SK-N-MC (cell line): Measurements from ENCODE around the gene PAQR7.

Experiments used
- DNase-seq: peaks from one replicate; pipeline ENCODE4 v3.0.0-alpha.2; 2011; ENCODE audit warnings: low read depth, low spot score
- H3K27ac ChIP-seq: fragments of 200-600 bp; sonication (generic); 2 replicates; pipeline ENCODE4 v1.5.1; 2016; ENCODE audit warnings: mixed run types
- H3K36me3 ChIP-seq: fragments of 200-600 bp; sonication (generic); 2 replicates; pipeline ENCODE4 v1.6.1; 2017; ENCODE audit warnings: antibody characterized with exemption, low read length, mixed read lengths; ENCODE audit not compliant: insufficient read depth
- H3K4me3 ChIP-seq: fragments of 200-600 bp; sonication (generic); 2 replicates; pipeline ENCODE4 v1.5.1; 2016
- H3K9ac ChIP-seq: fragments of 200-600 bp; sonication (generic); 2 replicates; pipeline ENCODE4 v1.8.0; 2017; ENCODE audit warnings: mixed run types, mixed read lengths; ENCODE audit not compliant: insufficient read length
- H3K9me3 ChIP-seq: fragments of 200-600 bp; sonication (generic); 2 replicates; pipeline ENCODE4 v1.6.1; 2017; ENCODE audit warnings: low read depth, mild to moderate bottlenecking, antibody characterized with exemption, low read length, moderate library complexity, mixed read lengths
- EZH2 ChIP-seq: fragments of 200-600 bp; sonication (generic); IDR thresholded peaks from one replicate; pipeline ENCODE4 v1.6.1; 2017; ENCODE audit warnings: antibody characterized with exemption
- FOXP2 ChIP-seq: optimal IDR thresholded peaks from 2 replicates; pipeline ENCODE3; 2011; ENCODE audit warnings: mild to moderate bottlenecking, moderate library complexity; ENCODE audit not compliant: insufficient read depth; ENCODE audit errors: extremely low read length, control extremely low read depth
- POLR2AphosphoS5 ChIP-seq: IDR thresholded peaks from 2 replicates; pipeline ENCODE4 v1.6.1; 2012; ENCODE audit warnings: mild to moderate bottlenecking, low read depth, low read length, borderline replicate concordance

Gene PAQR7

GRCh38 chr1:25821112-25821476 is 54.4 kb downstream of the PAQR7 start:
- DNase-seq, result no peak
- Histone ChIP-seq H3K9ac (peak overlapping the region; percentile 90), H3K9me3 (no peaks in the 10 kb centered on the region), H3K36me3 (no peaks in the 10 kb centered on the region; the same call in 1 of the 2 replicates), H3K27ac (no peak overlapping the region), H3K4me3 (peak overlapping the region; percentile 98)
- TF ChIP-seq POLR2AphosphoS5, result no peak
- no peak for TF ChIP-seq EZH2
- no peak for TF ChIP-seq FOXP2

DNA sequence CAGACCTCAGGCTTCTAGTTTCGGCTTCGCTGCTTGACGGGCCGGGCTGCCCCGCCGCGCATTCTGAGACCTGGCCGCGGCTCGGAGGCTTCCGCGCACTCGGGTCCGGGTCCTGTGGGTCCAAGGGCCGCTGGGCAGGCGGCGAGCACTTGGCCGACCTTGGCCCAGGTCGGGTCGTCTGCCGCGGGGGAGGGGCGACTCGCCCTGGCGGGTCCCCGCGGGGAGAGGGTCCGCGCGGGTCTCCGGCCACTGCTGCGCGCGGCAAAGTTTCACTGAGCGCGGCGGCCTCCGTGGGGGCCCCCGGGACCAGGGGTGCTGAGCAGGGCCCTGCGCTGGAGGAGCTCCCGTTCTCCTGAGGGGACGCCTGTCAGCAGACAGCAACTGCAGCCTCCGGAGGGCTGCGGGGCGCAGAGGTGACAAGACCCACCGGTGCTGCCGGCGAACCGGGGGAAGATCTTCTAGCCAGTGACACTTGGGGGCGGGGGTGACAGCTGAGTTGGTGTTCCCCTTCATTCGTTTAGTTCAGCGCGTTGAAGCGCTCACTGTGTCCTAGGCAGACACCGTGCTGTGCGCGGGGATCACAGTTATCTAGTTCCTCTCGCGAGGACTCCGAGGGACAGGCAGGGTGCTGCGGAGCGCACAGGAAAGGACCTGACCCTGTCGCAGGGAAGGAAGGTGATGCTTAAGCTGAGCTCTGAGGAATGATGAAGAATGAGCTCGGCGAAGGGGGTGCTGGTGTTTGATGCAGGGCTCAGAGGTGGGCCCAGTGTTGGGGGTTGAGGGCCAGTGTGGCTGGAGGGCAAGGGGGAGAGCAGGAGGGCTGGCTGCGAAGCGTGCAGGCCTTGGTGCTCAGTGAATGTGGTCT is 55.0 kb downstream of the PAQR7 start:
- TF ChIP-seq FOXP2, result no peak
- TF ChIP-seq EZH2, result no peak
- TF ChIP-seq POLR2AphosphoS5, result 0 out of 2 replicates have a peak, but pooled peaks have one; percentile 7
- Histone ChIP-seq H3K36me3 (no peaks in the 10 kb centered on the region), H3K9me3 (no peaks in the 10 kb centered on the region), H3K4me3 (peak overlapping the region; percentile 98), H3K27ac (no peak overlapping the region; the same call in 1 of the 2 replicates), H3K9ac (peak overlapping the region; percentile 90)
- DNase-seq, result no peak

GRCh38 chr1:25819491-25820246 is 55.8 kb downstream of the PAQR7 start, which contains the start of gene MTFR1L:
MTFR1L (plus strand) TSS chr1:25819954; CDS start chr1:25823105, 3,151 bp downstream.
- Histone ChIP-seq H3K9ac (peak within 1 kb of the TSS; percentile 90), H3K9me3 (no peaks in the 10 kb centered on the region), H3K36me3 (no peaks in the 10 kb centered on the region), H3K27ac (peak within 1 kb of the TSS; percentile 86), H3K4me3 (peak within 1 kb of the TSS; percentile 98)
- TF ChIP-seq POLR2AphosphoS5, result peak; percentile 89
- no peak for TF ChIP-seq EZH2
- DNase-seq, result no peak

DNA sequence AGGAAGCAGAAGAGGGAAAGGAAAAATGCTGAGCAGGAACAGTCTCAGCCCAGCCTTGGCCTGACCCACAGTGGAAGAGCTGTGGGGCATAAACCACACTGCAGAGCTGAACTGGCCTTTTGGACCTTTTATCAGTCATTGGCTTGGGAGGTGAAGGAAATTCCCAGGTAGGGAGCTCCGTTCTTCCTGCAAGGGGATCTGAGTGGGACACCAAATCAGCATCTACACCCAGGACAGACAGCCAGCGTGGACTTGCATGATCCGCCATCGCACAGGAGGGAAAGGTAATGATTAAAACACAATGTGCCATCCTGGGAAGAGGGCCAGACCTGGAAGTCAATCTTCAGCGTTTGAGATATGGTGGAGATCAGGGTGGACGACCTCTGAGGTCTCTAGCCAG is 56.9 kb downstream of the PAQR7 start:
- H3K9ac ChIP-seq, result peak overlapping the region; percentile 90
- H3K4me3 ChIP-seq, result peak overlapping the region; percentile 98

DNA sequence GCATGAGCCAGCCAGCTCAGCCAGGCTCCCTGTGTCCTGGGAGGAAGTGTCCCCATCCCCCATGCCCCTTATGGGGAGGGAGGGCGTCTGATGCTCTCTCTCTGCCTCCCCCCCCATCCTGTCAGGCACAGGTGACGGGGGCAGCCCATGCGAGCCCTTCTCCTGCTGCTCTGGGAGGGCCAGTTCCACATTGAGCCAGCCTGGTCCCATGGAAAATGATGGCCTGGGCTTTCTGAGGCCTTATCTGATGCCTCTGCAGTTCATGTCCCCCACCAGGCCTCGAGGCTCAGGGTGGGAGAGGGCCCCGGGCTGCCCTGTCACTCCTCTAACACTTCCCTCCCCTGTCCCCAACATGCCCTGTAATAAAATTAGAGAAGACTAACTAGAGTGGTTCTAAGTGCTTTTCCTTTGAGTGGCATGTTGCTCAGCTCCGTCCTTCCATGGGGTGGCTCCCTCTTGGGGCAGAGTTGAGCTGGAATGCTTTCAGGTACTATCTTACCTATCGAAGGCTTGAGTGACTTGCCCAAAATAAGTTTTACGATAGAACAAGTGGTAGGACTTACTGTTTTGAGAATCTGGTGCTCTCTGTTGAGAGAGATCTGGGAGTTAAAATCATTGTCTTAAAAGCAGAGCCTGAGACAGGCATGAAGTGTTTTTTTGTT is 57.5 kb downstream of the PAQR7 start:
- no peak for DNase-seq
- no peak for TF ChIP-seq FOXP2
- no peak for TF ChIP-seq POLR2AphosphoS5
- no peak for TF ChIP-seq EZH2
- peak overlapping the region; percentile 86; the same call in 1 of the 2 replicates for H3K27ac ChIP-seq
- no peaks in the 10 kb centered on the region for H3K36me3 ChIP-seq
- H3K9ac ChIP-seq, result peak overlapping the region; percentile 90
- H3K9me3 ChIP-seq, result no peaks in the 10 kb centered on the region
- H3K4me3 ChIP-seq, result peak overlapping the region; percentile 98

More for the DNA sequence above, 56.9 kb downstream of the PAQR7 start:
- TF ChIP-seq POLR2AphosphoS5, result no peak
- Histone ChIP-seq H3K9me3 (no peaks in the 10 kb centered on the region), H3K36me3 (no peaks in the 10 kb centered on the region), H3K27ac (peak overlapping the region; percentile 86)
- no peak for DNase-seq

DNA sequence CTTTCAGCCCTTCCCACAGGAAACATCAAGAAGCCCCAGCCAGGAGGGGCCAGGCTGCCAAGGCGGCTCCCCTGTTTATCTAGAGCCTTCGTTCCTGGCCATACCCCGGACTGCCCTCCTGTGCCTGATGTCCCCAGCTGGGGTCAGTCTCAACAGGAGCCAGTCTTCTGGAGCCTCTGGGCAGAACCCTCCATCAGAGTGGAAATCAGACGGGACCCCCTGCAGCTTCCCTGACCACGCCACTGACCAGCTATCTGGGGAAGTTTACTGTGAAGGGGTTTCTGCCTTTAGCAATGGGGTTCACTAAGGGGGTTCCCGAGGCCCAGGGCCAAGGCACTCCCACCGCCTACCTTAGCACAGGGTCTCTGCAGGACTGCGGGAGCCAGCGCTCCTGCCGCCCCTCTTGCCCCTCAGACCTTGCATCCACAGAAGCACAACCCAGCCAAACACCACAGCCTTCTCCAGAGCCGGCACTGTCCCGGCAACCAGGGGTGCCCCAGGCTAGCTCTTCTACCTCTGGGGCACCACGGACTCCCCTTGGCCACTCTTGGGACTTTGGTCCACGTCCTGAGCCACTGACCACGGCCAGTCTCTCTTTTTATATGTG is 59.3 kb downstream of the PAQR7 start:
- no peak for DNase-seq
- Histone ChIP-seq H3K9me3 (no peaks in the 10 kb centered on the region), H3K9ac (no peak overlapping the region), H3K4me3 (no peak overlapping the region), H3K27ac (no peak overlapping the region), H3K36me3 (no peaks in the 10 kb centered on the region)
- TF ChIP-seq FOXP2, result no peak
- no peak for TF ChIP-seq POLR2AphosphoS5
- TF ChIP-seq EZH2, result no peak

DNA sequence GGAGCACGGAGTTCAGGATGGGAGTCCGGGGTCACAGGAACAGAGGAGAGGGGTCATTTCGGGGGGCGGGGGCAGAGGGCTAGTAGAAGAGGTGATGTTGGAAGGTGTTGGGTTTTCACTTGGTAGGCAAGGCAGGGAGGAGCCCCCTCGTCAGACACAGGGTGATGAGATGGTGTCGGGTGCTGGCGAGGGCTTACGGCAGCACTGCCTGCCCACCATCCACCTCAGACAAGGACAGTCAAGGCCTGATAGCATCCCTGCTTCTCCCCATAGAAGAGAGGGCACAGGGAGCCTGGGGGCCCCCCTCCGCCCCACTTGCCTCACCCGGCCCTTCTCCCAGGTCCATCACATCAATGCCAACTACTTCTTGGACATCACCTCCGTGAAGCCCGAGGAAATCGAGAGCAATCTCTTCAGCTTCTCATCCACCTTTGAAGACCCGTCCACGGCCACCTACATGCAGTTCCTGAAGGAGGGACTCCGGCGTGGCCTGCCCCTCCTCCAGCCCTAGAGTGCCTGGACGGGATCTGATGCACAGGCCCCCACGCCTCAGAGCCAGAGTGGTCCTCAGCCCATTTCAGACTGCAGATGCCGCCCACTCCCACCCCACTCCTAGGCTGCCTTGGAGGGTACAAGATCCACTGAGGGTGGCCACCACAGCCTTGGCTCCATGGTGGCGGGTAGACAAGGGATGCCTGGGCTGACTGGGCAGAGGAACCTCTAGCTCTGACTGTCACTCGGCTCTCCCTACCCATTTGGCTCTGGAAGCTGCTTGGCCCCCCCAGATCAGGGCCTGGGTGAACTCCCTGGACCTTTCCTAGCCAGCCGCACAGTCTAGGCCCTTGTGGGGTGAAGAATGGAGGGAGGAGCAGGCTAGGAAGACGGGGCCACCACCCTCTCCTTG is 60.0 kb downstream of the PAQR7 start:
- H3K36me3 ChIP-seq, result no peaks in the 10 kb centered on the region
- no peak overlapping the region for H3K4me3 ChIP-seq
- DNase-seq, result no peak
- H3K9ac ChIP-seq, result no peak overlapping the region
- no peak overlapping the region for H3K27ac ChIP-seq
- no peaks in the 10 kb centered on the region for H3K9me3 ChIP-seq
- TF ChIP-seq EZH2, result no peak
- TF ChIP-seq POLR2AphosphoS5, result no peak
- no peak for TF ChIP-seq FOXP2
